Left ventricle myocardium inferior (tissue), 1 donor: ENCODE results near the gene SLC7A6OS. TPM values are rescaled to one million over a fixed set of nuclear protein-coding genes. Genes with fewer than 3 reads are reported as not detected.
A peak's percentile ranks its signal among the peaks of the same experiment; 100 is the strongest.

Source experiments
- DNase-seq: peaks from one replicate; pipeline ENCODE4 v3.0.0-alpha.2; 2020
- H3K27ac ChIP-seq: fragments of 200-600 bp; replicated peaks from 2 replicates; pipeline ENCODE4 v1.8.0; 2021
- H3K27me3 ChIP-seq: fragments of 200-600 bp; 2 replicates; pipeline ENCODE4 v1.8.0; 2021; ENCODE audit warnings: low read depth
- H3K36me3 ChIP-seq: fragments of 200-600 bp; 2 replicates; pipeline ENCODE4 v1.8.0; 2021
- H3K4me1 ChIP-seq: fragments of 200-600 bp; 2 replicates; pipeline ENCODE4 v1.8.0; 2021
- H3K4me3 ChIP-seq: fragments of 200-600 bp; 2 replicates; pipeline ENCODE4 v1.8.0; 2021; ENCODE audit warnings: mild to moderate bottlenecking, moderate library complexity
- H3K9me3 ChIP-seq: fragments of 200-600 bp; replicated peaks from 2 replicates; pipeline ENCODE4 v1.8.0; 2021
- CTCF ChIP-seq: fragments of 200-600 bp; IDR thresholded peaks from 2 replicates; pipeline ENCODE4 v1.8.0; 2021; ENCODE audit warnings: antibody characterized with exemption, mild to moderate bottlenecking, borderline replicate concordance
- intact Hi-C: fragments of 100-400 bp; cut with micrococcal nuclease; formaldehyde crosslinking; loops from one replicate; pipeline ENCODE4 v1.11.0; 2022
- total RNA-seq: library from RNA; stranded (reverse); fragmentation: NEBNext Ultra II Directional; extraction: Animal tissue kit (Norgen Biotek cat#: 25700); gene quantifications from one replicate; pipeline ENCODE4 v1.2.1, GENCODE V29; 2021
- donor health status: DM: no; HTN: yes; CAD: no; lungs with severe emphysema.

SLC7A6OS gene
- total RNA-seq, 1 donor from 2014 or later, result 13.6 TPM

DNA sequence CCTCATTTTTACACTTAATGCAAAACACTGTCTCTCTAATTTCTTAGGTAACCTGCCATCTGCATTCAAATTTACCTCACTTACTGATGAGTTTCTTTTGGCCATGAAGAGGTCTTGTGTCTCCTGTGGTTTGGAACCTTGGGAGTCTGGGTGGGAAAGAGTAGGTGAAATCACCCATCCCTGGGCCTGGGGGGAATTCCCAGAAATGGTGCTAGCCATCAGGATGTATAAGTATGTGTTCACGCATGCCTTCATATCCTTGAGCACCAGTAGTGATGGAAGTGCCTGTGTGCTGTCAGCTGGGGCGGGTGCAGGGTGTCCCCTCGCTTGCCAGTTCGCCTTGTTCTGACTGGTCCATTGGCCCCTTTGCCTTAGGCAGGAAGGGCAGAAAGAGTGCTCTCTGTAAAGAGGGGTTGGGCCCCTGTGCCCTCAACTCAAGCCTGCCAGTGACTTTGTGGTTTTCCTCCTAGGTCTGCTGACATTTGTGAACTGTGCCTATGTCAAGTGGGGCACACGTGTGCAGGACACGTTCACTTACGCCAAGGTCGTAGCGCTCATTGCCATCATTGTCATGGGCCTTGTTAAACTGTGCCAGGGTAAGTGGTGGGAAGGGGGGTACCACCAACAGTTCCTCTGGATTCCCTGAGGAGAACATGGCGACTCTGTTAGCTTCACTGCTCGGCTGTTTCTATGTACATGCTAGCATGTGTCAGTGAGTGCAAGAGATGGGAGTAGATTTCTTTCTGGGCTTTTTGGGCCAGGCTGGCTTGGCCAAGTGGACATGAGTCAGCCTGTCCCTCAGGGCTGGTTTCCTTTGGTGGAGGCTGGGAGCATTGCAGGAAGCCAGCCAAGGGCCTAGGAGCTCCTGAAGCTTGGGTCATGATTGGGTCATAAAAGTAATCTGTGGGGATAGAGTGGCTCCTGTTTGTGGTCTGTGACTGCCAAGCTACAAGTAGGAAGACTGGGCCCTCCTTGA, 23.2 kb downstream of the SLC7A6OS start:
- intact Hi-C loops, result no loop called here
- Histone ChIP-seq H3K36me3 (peaks cover 24% of the 10 kb centered on the region), H3K4me3 (no peak overlapping the region), H3K4me1 (peaks cover 93% of the 10 kb centered on the region), H3K27me3 (no peaks in the 10 kb centered on the region), H3K27ac (peak overlapping the region; percentile 87), H3K9me3 (no peaks in the 10 kb centered on the region)
- DNase-seq, result peak; percentile 80
- TF ChIP-seq CTCF, result peak; percentile 43

- H3K4me3 ChIP-seq, result no peak overlapping the region
Measured at GRCh38 chr16:68286153-68287074, 24.3 kb downstream of the SLC7A6OS start.

GRCh38 chr16:68285683-68286082, 25.1 kb downstream of the SLC7A6OS start:
- no peaks in the 10 kb centered on the region for H3K27me3 ChIP-seq
- no peak for TF ChIP-seq CTCF
- intact Hi-C loops, result no loop called here
- H3K9me3 ChIP-seq, result no peaks in the 10 kb centered on the region
- no peak for DNase-seq
- H3K4me3 ChIP-seq, result no peak overlapping the region
- H3K27ac ChIP-seq, result peak overlapping the region; percentile 87
- peaks cover 20% of the 10 kb centered on the region for H3K36me3 ChIP-seq
- H3K4me1 ChIP-seq, result peaks cover 100% of the 10 kb centered on the region

More at GRCh38 chr16:68286153-68287074, 24.3 kb downstream of the SLC7A6OS start:
- Histone ChIP-seq H3K27me3 (no peaks in the 10 kb centered on the region), H3K27ac (peak overlapping the region; percentile 87), H3K9me3 (no peaks in the 10 kb centered on the region), H3K36me3 (peaks cover 20% of the 10 kb centered on the region), H3K4me1 (peaks cover 100% of the 10 kb centered on the region)
- intact Hi-C loops, result no loop called here
- DNase-seq, result no peak
- TF ChIP-seq CTCF, result no peak

GRCh38 chr16:68284847-68285246, 25.9 kb downstream of the SLC7A6OS start:
- no peak for TF ChIP-seq CTCF
- peaks cover 100% of the 10 kb centered on the region for H3K4me1 ChIP-seq
- peaks cover 14% of the 10 kb centered on the region for H3K36me3 ChIP-seq
- H3K9me3 ChIP-seq, result no peaks in the 10 kb centered on the region
- H3K4me3 ChIP-seq, result peak overlapping the region; percentile 30
- no peaks in the 10 kb centered on the region for H3K27me3 ChIP-seq
- intact Hi-C loops, result no loop called here
- DNase-seq, result no peak
- H3K27ac ChIP-seq, result peak overlapping the region; percentile 87
